ENCODE measurements around the gene SRRM3.
"Not testable (repeated sequence)": the region's sequence is repeated elsewhere in the genome, so short reads cannot be mapped to it uniquely, and the experiment has no call there.

Gene SRRM3

DNA sequence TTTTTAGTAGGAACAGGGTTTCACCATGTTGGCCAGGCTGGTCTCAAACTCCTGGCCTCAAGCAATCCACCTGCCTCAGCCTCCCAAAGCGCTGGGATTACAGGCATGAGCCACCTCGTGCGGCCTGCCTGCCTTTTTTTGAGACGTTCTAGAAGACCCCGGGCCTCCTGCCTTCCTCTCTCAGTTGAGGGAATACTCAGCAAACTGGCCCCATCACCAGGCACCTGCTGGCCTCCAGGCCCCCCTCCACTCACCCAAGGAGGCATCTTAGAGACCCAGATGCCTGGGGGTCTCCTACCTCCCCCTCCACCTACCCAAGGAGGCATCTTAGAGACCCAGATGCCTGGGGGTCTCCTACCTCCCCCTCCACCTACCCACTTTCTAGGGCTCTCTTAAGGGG is 91.2 kb downstream of the SRRM3 start:
- DNase-seq: not testable (repeated sequence)

DNA sequence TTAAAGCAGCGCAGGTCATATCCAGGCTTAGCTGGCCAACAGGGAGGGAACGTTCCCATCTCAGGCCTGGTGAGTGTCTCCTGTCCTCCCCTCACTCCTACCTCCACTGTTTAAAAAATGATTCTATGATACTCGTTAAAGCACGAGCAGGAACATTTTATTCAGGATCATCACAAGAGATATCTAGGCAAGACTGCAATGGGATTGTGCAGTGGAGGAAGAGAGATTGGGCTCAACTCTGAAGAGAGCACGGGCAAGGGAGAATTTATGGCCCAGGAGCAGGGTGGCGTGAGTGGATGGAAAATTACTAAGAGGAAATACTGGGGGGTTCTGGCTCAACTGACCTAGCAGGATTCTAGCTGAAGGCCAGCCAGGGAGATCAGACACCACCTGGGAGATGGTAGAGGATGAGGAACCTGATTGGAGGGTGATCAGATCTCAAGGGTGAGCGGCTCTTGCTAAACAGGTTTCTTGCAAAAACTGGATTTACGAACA is 91.8 kb downstream of the SRRM3 start:
- DNase-seq: no peak

DNA sequence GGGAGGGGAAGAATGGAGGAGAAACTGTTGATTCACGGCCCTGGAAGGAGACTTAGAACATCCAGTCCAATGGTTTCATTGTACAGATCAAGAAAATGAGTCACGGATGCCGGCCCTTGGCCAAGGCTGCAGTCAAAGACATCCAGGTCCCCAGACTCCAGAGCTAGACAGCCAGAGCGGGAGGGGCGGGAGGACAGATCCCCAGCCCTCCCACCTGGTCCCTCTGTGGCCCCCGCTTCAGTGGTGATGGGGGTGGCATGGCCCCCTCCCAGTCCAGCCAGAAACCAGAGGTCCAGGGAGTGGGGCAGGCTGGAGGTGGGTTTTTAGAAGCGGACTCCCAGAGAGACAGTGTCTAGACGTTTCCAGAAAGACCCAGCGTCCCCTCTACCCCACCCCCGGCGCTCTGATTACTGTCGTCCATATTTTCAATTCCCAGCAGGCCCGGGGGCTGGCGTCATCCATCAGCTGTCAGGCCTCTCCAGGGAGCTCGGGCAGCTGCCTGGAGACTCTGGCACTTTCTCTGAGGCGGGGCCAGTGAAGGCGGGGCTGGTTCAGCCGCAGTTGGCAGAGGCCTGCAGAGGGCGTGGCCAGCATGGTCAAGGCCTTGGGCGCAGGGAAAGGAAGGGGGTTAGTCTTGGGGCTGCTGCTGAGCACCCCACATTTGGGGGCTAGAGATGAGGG is 92.8 kb downstream of the SRRM3 start:
- peak; percentile 87 to 97 for DNase-seq

DNA sequence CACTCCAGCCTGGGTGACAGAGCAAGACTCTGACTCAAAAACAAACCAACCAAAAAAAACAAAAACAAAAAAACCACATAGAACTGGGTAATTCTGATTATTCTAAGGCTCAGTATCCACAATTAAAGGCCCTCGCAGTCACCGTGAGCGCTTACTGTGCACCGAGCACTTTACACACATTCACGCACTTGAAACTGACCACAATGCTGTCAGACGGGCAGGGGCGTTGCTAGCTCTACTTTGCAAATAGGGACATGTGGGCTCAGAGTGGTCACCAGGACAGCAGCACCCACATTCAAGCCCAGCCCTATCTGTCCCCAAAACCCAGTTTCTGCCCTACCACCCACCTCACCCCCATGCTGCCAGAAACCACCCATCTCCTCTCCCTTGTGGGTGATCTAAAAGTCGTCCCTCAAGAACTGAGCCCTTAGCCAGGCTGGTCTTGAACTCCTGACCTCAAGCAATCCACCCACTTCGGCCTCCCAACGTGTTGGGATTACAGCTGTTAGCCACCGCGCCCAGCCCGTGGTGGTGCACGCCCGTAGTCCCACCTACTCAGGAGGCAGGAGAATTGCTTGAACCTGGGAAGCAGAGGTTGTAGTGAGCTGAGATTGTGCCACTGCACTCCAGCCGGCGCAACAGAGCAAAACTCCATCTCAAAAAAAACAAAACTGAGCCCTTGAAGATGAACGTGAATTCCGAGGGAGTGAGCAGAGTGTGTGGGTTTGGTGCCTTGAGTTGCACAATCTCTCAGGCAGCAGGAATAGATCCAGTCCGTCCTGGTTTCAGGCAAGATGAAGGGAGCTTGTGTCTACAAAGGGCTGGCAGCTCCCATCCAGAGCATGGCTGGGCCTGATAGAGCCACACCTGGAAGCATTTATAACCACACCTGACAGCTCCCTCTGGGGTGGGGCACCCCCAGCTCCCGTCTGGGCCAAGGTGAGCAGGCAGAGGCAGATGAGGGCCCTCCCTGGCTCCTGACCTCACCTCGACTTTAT is 95.3 kb downstream of the SRRM3 start:
- peak in 1 of 2 experiments; percentile 33 for DNase-seq

DNA sequence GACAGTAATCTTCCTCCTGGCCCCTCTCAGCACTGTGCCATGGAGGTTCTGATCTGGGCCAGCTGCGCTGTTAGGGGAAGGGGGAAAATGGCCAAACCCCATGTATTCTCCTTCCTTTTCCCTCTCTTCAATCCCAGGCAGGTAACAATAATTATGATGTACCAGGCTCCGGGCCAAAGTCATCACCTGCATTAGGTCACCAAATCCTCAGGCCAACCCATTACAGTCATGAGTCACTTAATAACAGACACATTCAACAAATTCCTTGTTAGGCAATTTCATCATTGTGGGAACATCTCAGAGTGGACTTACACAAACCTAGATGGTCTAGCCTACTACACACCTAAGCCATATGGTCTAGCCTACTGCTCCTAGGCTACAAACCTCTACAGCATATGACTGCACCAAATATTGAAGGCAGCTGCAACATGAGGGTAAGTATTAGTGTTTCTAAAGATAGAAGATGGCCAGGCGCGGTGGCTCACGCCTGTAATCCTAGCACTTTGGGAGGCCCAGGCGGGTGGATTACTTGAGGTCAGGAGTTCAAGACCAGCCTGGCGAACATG is 98.6 kb downstream of the SRRM3 start:
- no peak for DNase-seq

DNA sequence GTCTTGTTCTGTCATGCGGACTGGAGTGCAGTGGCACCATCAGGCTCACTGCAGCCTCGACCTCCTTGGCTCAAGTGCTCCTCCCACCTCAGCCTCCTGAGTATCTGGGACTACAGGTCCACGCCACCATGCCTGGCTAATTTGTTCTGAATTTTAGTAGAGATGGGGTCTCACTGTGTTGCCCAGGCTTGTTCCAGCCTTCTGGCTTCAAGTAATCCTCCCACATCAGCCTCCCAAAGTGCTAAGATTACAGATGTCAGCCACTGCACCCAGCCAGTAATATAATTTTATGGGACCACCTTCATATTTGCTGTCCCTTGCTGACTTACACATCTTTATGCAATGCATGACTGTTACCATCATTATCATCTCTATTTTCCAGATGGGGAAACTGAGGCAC is 99.3 kb downstream of the SRRM3 start:
- DNase-seq: no peak

DNA sequence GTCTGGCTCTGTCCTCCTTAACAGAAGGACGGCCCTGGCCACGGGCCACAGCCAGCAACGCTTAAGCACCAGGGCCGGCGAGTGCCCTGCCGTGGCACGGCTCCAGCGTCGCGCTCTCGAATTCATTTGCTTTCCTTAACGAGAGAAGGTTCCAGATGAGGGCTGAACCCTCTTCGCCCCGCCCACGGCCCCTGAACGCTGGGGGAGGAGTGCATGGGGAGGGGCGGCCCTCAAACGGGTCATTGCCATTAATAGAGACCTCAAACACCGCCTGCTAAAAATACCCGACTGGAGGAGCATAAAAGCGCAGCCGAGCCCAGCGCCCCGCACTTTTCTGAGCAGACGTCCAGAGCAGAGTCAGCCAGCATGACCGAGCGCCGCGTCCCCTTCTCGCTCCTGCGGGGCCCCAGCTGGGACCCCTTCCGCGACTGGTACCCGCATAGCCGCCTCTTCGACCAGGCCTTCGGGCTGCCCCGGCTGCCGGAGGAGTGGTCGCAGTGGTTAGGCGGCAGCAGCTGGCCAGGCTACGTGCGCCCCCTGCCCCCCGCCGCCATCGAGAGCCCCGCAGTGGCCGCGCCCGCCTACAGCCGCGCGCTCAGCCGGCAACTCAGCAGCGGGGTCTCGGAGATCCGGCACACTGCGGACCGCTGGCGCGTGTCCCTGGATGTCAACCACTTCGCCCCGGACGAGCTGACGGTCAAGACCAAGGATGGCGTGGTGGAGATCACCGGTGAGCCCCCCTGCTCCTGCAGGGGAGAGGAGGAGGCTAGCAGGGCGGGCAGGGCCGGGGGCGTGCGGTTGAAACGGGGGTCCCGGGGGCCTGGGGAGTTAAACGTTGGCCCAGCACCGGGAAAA is 100.9 kb downstream of the SRRM3 start, which contains the start of gene HSPB1:
HSPB1 (plus strand) TSS at position 327 of the 855 bp plus-strand sequence; CDS start at position 367, 40 bp downstream.
- peak; percentile 67 to 86 for DNase-seq

DNA sequence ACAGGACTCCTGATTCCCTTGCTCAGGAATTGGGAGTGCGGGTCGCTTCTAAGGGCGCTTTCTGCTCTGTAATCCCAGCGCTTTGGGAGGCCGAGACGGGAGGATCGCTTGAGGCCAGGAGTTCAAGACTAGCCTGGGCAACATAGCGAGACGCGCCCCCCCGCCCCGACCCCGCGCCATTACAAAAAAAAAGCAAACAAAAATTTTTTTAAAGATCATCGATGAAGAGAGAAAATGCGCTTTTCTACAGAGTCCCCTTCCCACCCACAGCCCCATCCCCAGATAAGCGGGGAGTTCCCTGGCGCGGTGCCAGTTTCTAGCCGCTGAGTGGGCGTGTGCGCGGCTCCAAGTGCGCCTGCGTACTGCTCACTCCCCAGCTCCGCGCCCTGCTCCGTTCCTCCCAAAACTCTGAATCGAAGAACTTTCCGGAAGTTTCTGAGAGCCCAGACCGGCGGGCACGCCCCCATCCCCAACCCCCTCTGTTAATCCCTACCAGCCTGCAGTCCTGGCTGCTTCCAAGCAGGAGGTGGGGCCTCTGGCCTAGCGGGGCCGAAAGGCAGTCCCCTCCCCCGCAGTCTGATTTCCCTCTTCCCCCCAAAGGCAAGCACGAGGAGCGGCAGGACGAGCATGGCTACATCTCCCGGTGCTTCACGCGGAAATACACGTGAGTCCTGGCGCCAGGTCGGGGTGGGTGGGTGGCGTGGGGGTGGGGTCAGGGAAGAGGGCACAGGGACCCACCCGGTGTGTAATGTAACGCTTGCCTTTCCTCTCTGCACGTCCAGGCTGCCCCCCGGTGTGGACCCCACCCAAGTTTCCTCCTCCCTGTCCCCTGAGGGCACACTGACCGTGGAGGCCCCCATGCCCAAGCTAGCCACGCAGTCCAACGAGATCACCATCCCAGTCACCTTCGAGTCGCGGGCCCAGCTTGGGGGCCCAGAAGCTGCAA is 101.8 kb downstream of the SRRM3 start:
- peak; percentile 15 to 34 for DNase-seq

DNA sequence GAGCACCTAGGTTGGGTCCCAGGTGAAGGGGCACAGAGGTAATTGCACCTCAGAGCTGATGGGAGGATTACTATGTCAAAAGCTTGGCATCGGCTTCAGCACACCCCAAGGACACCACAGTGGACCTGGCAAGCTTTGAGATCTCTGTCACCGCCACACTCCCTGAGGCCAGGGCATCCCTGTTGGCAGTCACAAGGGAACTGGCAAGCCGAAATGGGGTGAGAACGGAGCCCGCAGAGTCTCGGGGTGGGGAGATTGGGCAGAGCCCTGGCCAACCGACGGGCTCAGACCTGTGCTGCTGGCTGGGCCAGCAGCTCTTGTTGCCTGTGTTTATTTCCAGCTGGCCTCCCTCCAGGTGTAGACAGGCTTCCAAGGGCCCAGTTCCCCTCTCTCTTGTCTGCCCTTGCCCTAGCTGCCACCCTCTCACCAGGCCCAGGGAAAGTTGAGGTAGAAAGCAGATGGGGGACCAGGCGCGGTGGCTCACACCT is 103.2 kb downstream of the SRRM3 start:
- no peak for DNase-seq

DNA sequence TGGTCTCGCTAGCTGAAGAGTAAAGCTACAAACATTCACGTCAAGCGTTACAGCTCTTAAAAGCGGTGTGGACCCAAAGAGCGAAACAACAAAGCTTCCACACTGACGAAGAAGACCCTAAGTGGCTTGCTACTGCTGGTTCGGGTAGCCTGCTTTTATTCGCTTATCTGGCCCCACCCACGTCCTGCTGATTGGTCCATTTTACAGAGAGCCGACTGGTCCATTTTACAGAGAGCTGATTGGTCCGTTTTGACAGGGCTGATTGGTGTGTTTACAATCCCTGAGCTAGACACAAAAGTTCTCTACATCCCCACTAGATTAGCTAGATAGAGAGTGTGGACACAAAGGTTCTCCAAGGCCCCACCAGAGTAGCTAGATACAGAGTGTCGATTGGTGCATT is 107.2 kb downstream of the SRRM3 start:
- DNase-seq: not testable (repeated sequence)

DNA sequence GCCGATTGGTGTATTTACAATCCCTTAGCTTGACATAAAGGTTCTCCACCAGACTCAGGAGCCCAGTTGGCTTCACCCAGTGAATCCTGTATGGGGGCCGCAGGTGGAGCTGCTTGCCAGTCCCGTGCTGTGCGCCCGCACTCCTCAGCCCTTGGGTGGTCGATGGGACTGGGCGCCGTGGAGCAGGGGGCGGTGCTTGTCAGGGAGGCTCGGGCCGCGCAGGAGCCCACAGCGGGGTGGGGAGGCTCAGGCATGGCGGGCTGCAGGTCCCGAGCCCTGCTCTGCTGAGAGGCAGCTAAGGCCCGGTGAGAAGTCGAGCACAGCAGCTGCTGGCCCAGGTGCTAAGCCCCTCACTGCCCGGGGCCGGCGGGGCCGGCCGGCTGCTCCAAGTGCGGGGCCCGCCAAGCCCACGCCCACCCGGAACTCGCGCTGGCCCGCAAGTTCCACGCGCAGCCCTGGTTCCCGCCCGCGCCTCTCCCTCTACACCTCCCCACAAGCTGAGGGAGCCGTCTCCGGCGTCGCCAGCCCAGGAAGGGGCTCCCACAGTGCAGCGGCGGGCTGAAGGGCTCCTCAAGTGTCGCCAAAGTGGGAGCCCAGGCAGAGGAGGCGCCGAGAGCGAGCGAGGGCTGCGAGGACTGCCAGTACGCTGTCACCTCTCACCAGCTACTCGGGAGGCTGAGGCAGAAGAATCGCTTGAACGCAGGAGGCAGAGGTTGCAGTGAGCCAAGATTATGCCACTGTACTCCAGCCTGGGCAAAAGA is 107.8 kb downstream of the SRRM3 start:
- DNase-seq: not testable (repeated sequence)

DNA sequence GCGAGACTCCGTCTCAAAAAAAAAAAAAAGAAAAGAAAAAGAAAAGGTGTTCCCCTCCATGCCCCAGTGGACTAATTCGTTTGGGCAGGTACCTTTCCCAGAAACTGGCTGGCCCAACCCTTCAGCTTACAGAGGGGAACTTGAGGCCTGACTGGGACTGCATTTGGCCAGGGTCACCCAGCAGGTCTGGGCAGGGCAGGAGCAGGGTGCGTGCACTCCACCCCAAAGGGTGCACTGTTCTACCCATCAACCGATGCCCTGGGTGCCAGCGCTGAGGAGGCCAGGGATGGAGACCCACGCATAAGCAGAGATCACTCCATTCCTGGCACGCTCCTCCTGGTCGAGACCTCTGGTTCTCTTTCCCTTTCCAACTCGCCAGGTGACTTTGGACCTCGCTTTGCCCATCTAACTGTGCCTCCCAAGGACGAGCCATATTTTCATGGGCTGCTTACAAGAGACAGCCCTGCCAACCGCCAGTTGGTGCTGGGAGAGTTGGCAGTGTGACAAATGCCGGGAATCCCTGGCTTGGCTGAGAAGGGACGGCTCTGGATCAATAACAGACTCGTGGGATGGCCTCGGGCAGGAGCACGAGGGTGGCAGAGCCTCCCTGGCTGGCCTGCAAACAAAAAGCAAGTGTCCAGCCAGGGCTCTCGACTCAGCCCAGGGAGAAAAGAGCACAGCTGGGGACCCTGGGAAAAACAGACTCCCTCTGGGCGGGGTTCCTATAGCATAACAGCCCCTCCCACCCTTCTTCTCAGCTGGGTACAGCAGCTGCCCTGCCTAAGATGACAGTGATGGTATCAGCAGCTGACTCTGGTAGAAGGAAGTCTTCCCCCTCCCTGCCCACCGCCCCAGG is 108.6 kb downstream of the SRRM3 start:
- DNase-seq: peak in 1 of 2 experiments; percentile 64

DNA sequence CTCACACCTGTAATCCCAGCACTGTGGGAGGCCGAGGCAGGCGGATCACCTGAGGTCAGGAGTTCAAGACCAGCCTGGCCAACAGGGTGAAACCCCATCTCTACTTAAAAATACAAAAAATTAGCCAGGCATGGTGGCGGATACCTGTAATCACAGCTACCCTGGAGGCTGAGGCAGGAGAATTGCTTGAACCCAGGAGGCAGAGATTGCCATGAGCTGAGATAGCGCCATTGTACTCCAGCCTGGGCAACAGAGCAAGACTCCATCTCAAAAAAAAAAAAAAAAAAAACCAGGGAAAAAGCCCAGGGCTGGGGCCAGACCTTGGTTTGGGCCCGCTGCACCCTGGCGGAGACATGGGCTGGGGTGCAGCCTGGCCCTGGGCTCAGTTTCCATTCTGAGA is 110.1 kb downstream of the SRRM3 start:
- DNase-seq: not testable (repeated sequence)

DNA sequence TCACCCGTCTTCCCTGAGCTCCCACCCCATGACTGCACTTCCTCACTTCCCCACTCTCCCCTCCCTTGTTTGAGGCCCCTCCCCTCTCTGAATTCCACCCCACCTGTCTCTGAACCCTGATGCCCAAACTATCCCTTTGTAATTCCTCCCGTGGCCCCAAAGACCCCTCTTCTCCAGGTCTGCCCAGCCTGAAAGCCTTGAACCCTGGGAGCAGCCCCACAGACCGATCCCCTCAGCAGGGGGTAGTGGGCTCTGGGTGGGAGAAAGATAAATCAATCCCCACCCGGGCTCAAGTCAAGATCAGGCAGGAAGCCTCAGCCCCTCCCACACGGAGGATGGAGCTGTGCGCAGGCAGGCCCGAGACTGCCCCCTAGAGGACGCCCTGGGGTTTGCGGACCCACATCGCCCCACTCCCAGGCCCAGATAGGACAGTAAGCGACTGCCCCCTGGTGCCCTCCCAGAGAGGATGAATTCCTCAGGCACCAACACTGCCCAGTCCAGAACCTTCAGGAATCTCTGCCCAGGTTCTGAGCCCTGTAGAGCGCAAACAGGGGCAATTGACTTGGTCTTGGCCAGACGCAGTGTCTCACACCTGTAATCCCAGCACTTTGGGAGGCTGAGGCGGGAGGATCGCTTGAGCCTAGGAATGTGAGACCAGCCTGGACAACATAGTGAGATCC is 112.5 kb downstream of the SRRM3 start:
- DNase-seq: peak; percentile 93 to 95

DNA sequence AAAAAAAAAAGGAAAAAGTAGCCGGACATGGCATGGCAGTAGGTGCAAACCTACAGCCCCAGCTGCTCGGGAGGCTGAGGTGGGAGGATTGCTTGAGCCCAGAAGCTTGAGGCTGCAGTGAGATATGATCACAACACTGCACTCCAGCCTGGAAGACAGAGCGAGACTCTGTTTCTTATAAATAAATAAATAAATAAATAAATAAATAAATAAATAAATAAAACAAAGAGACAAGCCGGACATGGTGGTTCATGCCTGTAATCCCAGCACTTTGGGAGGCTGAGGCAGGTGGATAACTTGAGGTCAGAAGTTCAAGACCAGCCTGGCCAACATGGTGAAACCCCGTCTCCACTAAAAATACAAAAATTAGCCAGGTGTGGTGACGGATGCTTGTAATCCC is 113.0 kb downstream of the SRRM3 start:
- DNase-seq: not testable (repeated sequence)

DNA sequence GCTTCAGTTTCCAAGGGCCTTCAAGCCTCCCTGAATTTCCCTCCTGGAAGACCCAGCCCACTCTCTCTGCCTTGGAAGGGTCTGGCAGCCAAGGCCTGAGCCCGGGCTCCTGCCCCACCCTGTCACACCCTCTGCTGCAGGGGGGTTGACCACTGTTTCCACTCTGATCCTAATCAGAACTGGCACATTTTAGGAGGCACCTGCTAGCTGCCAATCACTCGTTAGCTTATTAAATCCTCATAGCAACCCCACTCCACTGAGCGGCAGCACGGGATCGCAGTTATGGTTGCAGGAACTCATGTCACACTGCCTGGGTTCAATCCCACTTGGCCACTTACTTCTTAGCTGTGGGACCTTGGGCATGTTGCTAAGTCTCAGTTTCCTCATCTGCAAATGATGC is 113.7 kb downstream of the SRRM3 start:
- no peak for DNase-seq

DNA sequence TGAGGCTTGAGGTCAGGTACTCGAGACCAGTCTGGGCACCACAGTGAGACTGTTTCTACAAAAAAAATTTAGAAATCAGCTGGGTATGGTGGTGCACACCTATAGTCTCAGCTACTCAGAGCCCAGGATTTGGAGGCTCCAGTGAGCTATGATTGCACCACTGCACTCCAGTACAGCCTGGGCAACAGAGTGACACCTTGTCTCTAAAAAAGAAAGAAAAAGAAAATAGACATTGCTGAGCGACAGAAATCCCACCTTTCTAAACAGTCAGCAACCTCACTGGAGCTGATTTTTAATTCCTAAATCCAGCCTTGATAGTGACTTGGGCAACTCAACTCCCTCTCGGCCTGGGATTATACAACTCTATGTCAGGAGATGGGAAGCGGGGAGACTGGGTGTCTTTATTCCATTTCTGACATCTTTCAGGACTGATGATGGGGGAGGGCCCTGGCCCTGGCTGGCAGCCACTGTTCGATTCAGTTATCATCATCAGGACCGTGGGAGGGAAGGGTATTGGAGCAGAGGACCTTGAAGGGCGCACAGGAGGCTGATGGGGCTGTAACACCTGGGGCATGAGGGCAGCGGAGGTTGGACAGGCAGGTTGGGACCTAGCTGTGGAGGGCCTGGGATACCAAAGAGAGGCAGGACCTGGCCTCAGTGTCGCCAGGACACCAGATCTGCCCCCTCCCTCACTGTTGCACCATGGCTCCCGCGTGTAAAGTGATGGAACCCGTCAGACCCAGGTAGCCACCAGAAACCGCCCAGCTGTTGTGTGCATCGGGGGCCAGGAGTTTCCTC is 115.5 kb downstream of the SRRM3 start:
- no peak for DNase-seq
